ENCODE measurements around the gene TP53I3.
"Not testable (repeated sequence)": the region's sequence is repeated elsewhere in the genome, so short reads cannot be mapped to it uniquely, and the experiment has no call there.

The TP53I3 gene

GRCh38 chr2:24095171-24095677 is 10.6 kb upstream of the TP53I3 start:
- DNase-seq: not testable (repeated sequence)

GRCh38 chr2:24093270-24093669 is 8.6 kb upstream of the TP53I3 start:
- not testable (repeated sequence) for DNase-seq

GRCh38 chr2:24088821-24089359 is 4.3 kb upstream of the TP53I3 start:
- DNase-seq: no peak

- no peak for DNase-seq
Observed at GRCh38 chr2:24087032-24087431, 2.4 kb upstream of the TP53I3 start.

GRCh38 chr2:24086241-24086640 is 1.6 kb upstream of the TP53I3 start:
- DNase-seq: no peak

GRCh38 chr2:24085200-24085489 is 511 bp upstream of the TP53I3 start:
- no peak for DNase-seq

GRCh38 chr2:24083567-24084385 is 858 bp downstream of the TP53I3 start:
- peak; percentile 73 for DNase-seq

- DNase-seq: no peak
Observed at GRCh38 chr2:24082787-24083566, 1.7 kb downstream of the TP53I3 start.

GRCh38 chr2:24080701-24081100 is 3.9 kb downstream of the TP53I3 start:
- DNase-seq: no peak

- no peak for DNase-seq
Observed at GRCh38 chr2:24077879-24078278, 6.8 kb downstream of the TP53I3 start.

- DNase-seq: no peak
Observed at GRCh38 chr2:24077535-24077877, 7.1 kb downstream of the TP53I3 start.

- no peak for DNase-seq
Observed at GRCh38 chr2:24076849-24077534, 7.6 kb downstream of the TP53I3 start.

- DNase-seq: peak; percentile 97
Observed at GRCh38 chr2:24075915-24076848, 8.5 kb downstream of the TP53I3 start, which contains the start of gene SF3B6. TSS of gene SF3B6 (minus strand) at chr2:24076326. CDS start at chr2:24076229, 97 bp downstream.

GRCh38 chr2:24075259-24075658 is 9.4 kb downstream of the TP53I3 start:
- no peak for DNase-seq

GRCh38 chr2:24073816-24074215 is 10.8 kb downstream of the TP53I3 start:
- no peak for DNase-seq

GRCh38 chr2:24072259-24072658 is 12.4 kb downstream of the TP53I3 start:
- DNase-seq: no peak

GRCh38 chr2:24065341-24065740 is 19.3 kb downstream of the TP53I3 start:
- DNase-seq: no peak

- no peak for DNase-seq
Observed at GRCh38 chr2:24058564-24059271, 25.9 kb downstream of the TP53I3 start.

- DNase-seq: no peak
Observed at GRCh38 chr2:24055750-24056149, 28.9 kb downstream of the TP53I3 start.

- DNase-seq: no peak
Observed at GRCh38 chr2:24054366-24055010, 30.1 kb downstream of the TP53I3 start.

- DNase-seq: no peak
Observed at GRCh38 chr2:24052951-24053350, 31.7 kb downstream of the TP53I3 start.
